HCT116 (cell line): Measurements from ENCODE around the gene TRAPPC12.

ENCODE experiments used
- POLR2A ChIP-seq: IDR thresholded peaks from 2 replicates; pipeline ENCODE4 v1.7.0; 2011; ENCODE audit warnings: borderline replicate concordance; ENCODE audit not compliant: insufficient read depth, insufficient read length; ENCODE audit errors: extremely low read depth
- SIN3A ChIP-seq: IDR thresholded peaks from 2 replicates; pipeline ENCODE4 v1.6.1; 2012; ENCODE audit warnings: low read depth
- YY1 ChIP-seq: IDR thresholded peaks from 2 replicates; pipeline ENCODE4 v1.6.1; 2011; ENCODE audit warnings: low read length, low read depth, moderate library complexity, mild to moderate bottlenecking; ENCODE audit not compliant: insufficient replicate concordance; ENCODE audit errors: extremely low read depth
- TF ChIP-seq, protein P1 (sequence below), 3 experiments: fragments of 200-600 bp in 1 of 3; sonication (generic) in 1 of 3; IDR thresholded peaks in 2 of 3; conservative IDR thresholded peaks in 1 of 3; 2 replicates each; pipeline ENCODE4 v1.5.1; 2012 to 2017; ENCODE audit warnings: low read depth in 2 of 3, low read length in 2 of 3, antibody characterized with exemption in 1 of 3, borderline replicate concordance in 1 of 3, control low read depth in 1 of 3, mild to moderate bottlenecking in 1 of 3, mixed read lengths in 1 of 3, mixed run types in 1 of 3, moderate library complexity in 1 of 3; ENCODE audit not compliant: insufficient read depth in 1 of 3

GRCh38 chr2:3512086-3512485 is 132.6 kb downstream of the TRAPPC12 start:
- TF ChIP-seq YY1 (no peak), POLR2A (no peak), SIN3A (no peak)
- TF ChIP-seq, protein P1, sequence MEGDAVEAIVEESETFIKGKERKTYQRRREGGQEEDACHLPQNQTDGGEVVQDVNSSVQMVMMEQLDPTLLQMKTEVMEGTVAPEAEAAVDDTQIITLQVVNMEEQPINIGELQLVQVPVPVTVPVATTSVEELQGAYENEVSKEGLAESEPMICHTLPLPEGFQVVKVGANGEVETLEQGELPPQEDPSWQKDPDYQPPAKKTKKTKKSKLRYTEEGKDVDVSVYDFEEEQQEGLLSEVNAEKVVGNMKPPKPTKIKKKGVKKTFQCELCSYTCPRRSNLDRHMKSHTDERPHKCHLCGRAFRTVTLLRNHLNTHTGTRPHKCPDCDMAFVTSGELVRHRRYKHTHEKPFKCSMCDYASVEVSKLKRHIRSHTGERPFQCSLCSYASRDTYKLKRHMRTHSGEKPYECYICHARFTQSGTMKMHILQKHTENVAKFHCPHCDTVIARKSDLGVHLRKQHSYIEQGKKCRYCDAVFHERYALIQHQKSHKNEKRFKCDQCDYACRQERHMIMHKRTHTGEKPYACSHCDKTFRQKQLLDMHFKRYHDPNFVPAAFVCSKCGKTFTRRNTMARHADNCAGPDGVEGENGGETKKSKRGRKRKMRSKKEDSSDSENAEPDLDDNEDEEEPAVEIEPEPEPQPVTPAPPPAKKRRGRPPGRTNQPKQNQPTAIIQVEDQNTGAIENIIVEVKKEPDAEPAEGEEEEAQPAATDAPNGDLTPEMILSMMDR (IDR thresholded peaks at IDR 0.05 in 2 of 3, conservative IDR thresholded peaks at IDR 0.05 in 1 of 3; ENCODE audit: borderline replicate concordance in 1 of 3, insufficient read depth in 1 of 3, low read depth in 2 of 3, low read length in 2 of 3), result no peak
